NCI-H748 (cell line): ENCODE results near the gene BBIP1.
"Not testable (repeated sequence)": the region's sequence is repeated elsewhere in the genome, so short reads cannot be mapped to it uniquely, and the experiment has no call there.

Experiments
- DNase-seq: peaks from one replicate; lab custom pipeline; 2025; ENCODE audit not compliant: unreplicated experiment; lab: John Stamatoyannopoulos, UW

BBIP1 gene

DNA sequence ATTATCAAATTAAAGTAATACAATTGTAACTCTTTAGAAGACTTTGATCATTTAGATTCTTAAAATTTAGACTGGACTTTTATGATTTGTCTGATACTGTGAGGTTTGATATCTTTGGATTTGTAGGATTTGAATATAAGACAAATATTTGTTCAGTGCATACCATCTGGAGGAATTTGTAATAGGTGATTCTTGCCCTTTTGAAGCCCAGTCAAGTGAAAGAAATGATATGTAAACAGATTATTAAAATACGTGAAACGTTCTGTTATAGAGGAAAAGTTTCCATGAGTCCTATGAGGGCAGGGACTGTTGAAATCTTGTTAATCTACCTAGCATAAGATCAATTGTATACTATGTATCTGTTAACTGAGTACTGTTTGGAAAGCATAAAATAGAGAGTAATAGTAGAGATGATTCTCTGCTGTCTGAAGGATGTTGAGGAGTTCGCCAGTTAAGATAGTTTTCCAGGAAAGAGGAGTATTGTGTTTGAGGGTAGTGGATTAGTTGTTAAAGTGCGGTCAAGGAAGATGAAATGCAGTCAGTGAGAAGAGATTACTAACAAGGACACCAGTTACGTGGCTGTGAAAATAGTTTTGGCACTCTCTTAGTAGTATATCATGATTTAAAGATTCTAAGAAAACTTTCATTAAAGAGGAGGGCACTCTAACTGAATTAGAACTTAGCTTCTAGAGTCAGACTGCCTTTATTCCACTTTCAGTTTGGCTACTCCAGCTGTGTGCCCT lies 32.9 kb downstream of the BBIP1 start:
- no peak for DNase-seq

DNA sequence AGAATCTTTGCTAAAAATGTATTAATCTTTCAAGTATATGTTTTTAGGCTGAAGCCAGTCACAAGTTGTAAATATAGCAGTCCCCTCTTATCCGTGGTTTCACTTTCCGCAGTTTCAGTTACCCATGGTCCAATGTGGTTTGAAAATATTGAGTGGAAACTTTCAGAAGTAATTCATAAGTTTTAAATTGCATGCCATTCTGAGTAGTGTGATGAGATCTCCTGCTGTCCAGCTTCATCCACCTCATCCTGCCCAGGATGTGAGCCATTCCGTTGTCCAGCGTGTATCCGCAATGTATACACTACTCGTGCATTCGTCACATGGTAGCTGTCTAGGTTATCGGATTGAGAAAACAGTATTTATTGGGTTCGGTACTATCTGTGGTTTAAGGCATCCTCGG lies 35.1 kb downstream of the BBIP1 start:
- no peak for DNase-seq

DNA sequence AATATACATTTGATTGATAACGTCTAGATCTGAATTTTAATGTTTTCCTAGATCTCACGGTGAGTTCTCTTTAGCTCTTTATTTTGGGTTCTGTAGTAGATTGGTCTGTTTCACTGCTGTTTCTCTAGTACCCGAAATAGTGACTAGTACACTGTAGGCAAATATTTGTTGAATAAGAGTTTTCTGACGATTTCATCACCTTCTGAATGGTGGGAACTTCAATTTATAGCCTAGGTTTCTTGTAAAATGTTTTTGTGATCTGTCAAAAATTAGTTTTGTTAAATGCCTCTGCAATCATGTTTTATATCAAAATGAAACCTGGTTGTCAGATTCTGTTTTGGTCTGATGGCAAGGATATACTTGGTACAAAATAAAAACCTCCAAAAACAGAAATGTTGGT lies 37.1 kb downstream of the BBIP1 start:
- no peak for DNase-seq

DNA sequence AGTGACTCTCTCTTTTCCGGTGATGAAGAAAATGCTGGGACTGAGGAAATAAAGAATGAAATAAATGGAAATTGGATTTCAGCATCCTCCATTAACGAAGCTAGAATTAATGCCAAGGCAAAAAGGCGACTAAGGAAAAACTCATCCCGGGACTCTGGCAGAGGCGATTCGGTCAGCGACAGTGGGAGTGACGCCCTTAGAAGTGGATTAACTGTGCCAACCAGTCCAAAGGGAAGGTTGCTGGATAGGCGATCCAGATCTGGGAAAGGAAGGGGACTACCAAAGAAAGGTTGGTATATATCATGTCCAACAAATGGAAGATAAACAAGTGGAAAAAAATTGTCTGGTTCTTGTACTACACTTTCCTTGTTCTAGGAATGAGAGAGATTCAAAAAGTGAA lies 37.7 kb downstream of the BBIP1 start:
- DNase-seq: no peak

DNA sequence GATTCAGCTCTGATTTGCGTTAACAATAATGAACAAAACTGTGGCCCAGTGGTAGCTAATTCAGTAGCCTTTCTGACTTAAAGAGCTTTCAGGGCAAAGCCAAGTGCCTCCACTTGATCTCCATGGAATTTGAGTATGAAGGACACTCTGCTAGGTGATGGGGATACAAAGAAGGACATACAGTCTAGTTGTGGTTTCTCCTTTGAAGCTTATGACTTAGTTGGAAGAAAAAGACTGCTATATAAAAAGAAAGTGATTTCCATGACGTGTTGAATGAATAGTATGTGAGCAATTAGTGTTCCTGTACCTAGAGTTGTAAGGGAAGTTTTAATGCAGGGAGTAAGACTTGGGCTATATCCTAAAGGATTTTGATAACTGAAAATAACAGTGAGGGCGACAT lies 39.0 kb downstream of the BBIP1 start:
- DNase-seq: no peak

DNA sequence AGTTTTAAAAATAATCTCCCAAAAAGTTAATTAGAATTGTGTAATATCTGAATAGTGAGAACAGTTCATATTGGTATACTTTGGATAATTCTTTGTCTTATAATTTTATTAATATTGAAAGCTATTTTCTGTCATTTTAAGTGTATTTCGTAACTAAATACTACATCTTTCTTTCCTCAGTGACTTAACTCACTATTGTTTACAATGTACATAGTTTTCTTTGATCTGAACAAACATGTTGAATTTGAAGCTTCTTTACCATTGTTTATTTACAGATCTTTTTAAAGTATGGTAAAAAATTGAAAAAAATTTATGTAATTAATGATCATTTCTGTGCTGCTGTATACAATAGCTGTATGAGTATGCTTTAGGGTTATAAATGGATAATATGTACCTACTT lies 42.2 kb downstream of the BBIP1 start:
- no peak for DNase-seq

DNA sequence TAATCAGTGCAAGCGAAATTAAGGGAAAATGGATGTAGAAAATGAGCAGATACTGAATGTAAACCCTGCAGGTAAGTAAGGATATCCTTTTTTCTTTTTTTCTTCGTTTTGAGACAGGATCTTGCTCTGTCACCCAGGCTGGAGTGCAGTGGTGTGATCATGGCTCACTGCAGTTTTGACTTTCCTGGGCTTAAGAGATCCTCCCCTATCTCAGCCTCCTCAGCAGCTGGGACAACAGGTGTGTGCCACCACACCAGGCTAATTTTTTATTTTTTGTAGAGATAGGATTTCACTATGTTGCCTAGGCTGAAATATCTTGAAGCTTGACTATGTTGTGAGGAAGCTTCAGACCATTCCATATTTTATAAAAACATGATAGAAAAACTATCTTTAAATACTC lies 43.0 kb downstream of the BBIP1 start:
- no peak for DNase-seq

DNA sequence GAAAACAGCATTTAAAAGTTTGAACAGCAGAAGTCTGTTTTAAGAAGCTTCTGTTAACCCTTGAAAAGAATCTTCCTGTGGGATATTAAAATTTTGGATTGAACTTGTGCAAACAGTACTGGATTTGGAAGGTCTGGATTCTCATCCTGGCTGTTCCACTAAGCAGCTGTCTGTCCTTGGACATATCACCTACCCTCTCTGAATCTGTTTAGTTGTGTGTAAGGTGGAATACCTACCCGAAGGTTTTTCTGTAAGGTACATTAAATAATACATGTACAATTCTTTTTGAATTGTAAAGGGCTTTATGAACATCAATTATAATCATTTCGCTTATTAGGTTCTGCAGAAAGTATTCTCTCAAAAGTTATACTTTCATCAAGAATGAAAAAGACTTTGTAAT lies 45.0 kb downstream of the BBIP1 start:
- no peak for DNase-seq

DNA sequence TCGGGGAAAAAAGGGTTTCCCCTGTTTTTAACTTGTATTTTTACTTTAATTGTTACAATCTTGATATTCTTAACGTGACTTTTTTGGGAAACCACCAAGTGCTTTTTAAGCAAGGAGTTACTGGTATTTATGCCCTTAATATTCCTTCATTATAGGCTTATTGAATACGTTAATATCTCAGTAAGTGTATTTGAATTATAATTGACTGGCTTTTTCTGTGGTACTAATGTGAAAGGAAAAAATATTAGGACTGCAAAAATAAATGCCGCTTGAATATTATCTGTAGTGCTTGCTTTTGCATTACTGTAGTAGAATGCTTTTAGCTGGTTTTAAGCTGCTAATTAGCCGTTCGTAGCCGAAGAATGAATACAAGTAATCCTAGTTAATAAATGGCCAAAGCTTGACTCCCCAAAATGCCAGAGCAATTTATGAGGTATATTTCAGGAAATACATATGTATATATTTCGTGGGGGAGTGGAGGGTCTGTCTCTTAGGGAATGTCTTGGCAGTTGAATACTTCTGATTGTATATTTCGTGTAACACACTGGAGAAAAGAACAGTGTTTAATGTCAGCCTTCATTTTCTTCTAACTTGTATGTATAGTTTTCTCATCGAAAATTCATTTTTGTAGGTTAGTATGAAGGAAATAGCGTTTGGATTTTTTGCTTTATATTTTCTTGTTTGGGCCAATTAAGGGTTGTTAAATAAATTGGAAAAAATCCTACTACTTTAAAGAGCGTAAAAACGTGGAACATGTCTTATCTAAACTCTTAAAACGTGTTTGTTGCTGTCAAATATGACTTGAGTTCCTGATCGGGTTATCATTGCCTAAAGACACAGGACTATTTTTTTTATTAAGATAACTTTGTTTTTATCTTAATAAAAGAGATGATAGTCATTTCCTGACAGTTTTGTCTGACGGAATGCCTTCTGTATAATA lies 45.7 kb downstream of the BBIP1 start:
- DNase-seq: no peak

DNA sequence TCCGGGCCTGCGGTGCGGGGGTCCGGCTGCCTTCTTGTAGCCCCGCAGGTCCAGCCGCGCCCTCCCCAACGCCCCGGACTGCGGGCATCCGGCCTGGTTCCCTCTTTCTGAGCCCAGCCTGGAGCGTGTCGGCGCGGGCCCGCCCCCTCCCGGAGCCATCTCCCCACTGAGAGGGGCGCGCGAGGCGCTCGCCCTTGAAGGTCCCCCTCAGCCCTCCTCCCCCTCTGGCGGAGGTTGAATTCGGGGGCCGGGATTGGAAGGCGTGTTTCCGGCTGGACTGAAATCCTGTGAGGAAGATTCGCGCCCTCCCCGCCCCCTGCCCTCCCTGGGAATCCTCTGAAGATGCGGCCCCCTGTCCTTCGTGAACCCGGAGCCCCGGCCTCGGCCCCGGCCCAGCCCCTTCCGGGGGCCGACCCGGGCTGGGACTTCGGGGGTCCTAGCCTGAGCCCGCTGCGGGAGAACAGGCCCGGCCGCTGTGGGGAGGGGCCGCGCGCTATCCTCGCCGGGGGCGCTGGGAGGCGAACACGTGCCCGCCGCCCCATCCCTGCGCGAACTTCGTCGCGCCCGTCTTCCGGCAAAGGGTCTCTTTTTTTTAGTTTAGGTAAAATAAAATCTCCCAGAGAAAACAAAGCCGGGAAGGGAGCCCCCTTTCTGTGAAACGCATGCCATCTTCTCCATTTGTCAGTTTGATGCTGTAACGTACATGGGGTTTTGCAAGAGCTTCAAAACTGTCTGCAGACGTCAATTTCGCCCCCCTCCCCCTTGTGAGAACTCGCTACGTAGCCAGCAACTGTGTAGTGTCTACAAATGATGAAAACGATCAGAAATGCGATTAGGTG lies 46.6 kb downstream of the BBIP1 start:
- DNase-seq: peak; percentile 78

DNA sequence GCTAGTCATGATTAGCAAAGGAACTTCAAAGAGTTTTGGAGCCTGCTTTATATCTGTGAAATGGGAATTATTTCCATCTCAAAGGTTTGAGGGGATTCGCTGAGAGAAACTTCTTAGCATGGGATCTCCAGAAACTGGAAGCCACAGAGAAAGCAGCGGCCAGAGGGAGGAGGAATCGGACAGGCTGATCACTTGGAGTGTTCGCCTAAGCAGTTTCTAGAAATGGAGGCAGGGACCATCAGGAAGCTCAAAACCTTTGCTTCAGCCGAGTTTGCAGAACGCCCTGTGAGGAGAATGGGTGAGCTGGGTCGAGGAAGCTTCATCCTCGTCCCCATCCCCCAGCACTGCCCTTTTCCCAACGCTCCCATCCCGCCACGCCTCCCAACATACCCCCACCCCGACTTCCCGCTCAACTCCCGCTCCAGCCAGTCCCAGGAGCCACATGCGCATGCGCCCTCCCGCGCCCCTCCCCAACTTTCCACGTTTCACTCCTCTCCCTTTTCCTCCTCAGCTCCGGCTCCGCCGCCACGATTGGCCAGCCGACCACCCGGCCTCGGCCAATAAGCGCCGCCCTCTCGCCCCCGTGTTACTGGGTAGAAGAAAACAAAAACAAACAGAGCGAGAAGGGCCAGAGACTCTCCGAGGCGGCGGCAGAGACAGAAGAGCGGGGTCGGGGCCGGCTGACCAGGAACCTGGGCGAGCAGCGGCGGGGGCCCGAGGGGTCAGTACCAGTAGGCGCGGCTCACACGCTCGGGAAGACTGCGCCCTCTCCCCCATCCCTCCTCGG lies 47.5 kb downstream of the BBIP1 start, which contains the start of gene PDCD4:
TSS of gene PDCD4 (plus strand) at position 631 of the 787 bp plus-strand sequence. CDS start 4,100 bp downstream, outside the sequence.
- DNase-seq: peak; percentile 96

DNA sequence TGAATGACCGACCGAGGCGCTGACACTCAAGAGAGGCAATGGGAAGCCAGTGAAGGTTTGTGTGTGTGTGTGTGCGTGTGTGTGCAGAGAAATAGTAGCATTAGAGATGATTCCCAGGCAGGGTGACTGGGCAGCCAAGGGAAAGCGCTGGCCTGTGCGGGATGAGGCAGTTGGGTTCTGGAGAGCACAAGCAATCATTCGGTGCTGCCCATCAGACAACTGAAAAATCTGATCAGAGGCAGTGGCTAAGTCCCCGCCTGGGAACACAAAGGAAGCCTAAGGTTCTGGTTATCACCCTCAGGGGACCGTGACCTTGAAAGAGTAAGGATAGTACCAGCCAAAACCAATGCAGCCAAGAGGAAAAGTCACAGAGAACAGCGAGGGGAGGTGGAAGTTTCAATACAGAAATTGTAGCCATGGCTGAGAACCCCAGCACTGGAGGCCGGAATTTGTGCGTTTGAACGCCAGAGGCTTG lies 48.1 kb downstream of the BBIP1 start:
- no peak for DNase-seq

DNA sequence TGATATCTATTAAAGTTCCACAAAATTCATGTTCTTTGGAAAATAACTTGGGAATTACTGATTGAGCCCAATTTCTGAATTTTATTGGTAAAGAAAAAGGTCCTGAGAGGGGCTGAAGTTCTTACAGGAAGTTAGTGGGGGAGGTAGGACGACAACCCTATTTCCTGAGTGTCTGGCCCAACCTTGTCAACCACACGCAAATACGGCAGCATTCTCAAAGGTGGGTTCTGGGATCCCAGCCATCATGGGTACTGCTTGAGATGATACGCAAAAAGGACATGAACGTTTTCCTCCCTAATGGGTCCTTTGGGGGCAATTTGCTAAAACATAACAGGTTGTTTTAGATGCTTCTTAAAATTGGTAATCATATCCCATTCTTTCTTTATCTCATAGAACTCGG lies 50.0 kb downstream of the BBIP1 start:
- no peak for DNase-seq

DNA sequence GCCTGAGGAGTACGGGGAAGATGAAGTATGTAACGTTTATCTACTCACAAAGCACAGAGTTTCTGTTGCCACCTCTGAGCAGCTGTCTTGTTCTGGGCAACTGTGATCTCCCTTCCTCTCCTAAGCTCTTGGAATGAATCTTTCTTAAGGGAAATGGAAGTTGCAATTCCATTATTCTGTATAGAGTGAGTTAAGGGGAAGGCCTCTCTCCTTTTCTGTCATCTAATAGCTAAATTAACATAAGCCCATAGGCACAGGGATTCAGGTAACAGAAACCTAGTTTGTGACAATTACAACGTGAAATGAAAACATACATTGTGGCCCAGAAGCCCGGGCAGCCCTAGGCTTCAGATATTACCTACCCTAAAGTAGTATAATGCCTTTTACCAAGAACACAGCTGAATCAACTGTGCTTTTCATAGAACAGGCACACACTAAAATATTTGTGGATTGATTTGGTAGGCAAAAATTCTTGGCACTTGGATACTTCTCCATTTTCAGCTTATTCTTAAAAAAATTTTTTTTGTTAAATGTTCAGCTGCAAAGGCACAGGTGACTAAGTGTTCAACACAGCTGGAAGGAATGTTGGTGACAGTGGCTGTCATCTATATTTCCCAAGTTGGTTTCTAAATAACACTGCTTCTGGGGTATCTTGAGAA lies 51.0 kb downstream of the BBIP1 start:
- DNase-seq: no peak

DNA sequence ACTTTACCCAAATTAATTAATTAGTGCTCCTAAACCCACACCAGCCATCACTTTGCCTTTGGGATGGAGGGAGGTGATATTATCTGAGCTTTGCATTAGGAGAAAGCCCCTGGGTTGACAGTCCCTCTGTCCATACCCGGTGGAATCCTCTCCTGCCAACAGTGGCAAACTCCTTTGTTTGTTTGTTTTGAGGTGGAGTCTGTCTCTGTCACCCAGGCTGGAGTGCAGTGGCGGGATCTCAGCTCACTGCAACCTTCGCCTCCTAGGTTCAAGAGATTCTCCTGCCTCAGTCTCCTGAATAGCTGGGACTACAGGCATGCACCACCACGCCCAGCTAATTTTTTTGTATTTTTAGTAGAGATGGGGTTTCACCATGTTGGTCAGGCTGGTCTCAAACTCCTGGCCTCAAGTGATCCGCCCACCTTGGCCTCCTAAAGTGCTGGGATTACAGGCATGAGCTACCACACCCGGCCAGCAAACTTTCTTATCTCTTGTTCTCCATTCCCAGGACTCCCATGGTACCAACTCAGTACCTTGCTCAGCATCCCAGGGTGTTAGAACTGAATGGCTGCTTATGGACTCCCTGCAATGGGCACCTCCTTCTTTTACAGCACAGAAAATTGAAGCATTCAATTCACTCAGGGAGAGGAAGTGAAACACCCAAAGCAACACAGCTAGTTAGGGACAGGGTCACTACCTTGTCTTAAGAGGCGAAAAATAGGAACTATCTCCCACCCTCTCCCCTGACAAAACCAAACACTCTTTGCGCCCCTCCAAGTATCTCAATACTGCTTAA lies 51.8 kb downstream of the BBIP1 start:
- DNase-seq: not testable (repeated sequence)

DNA sequence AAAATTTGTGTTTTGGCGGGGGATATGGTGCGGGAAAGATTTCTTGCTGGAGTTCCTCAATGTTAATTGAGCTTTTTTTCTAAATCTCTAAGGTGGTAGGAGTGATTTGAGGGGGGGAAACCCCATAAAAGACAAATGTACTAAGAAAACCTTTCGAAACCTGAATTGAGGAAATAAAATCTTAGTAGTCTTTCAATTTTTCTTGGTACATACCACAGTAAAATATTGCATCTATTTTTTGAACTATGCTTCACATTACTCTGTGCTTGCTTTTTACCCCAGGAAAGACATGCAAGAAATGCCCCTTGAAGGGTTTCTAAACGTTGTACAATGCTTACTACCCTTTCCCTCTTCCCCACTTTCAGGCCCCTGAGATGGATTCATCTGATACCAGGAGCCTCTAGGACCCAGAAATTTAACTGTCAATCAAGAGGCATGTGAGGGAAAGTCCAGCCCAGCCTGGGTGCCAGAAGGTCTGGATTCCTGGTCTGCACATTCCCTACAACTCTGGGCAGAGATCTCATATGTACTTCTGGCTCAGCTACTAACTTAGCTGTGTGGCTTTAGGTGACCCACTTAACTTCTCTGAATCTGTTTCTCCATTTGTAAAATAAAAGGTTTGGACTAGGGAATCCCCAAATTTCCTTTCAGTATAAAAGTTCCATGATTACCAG lies 53.0 kb downstream of the BBIP1 start:
- DNase-seq: no peak

DNA sequence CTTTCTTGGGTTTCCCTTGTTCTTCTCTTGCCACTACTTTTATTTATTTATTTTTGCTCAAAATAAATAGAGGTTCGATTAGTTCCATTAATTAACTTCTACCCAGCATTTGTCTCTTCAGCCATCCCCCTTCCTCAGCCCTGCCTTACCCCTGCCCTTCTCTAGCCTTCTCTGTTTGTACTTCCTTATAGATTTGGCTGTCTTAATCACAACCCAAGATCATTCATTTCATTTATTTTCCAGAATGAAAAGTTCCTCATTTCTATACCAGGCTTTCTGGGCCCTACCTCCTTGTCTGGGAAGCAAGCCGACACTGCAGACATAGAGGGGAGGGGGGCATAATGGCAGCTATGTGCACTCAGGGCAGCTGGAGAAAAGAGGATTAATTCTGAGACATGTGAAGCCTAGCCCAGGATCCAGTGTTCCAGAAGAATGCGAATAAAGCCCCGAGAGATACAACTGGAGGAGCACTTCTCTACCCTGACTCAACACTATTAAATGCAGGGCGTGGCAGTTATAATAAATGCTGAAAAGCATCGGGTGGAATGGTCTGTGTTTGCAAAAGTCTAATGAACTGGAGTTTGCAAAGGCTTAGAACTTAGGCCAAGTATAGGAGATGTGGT lies 53.7 kb downstream of the BBIP1 start:
- no peak for DNase-seq

DNA sequence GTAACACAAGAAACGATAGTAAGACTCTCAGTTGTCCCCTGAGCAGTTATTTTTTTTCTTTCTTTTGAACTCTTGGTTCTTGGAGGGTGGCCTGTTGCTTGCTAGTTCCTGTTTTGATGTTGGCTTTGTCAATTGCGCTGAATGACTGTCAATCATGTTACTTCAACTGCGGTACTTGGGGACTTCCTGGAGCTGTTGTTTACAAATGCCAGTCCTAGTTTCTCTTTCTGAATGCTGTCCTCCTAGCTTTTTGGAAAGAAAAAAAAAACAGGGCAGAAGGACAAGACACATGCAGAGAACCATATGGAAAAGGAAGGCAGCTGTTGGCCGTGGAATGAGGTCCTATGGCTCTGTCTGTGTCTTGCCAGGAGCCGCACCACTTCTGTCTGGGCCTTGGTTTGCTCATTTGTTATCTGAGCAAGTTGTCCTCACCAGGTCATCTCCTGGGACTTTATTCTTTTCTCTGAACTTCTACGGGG lies 54.3 kb downstream of the BBIP1 start:
- no peak for DNase-seq
